AG09309 (cell line): ENCODE measurements around the gene LIMCH1.

ENCODE experiments used
- DNase-seq: peaks from one replicate; pipeline ENCODE4 v3.0.0-alpha.2; 2010; ENCODE audit warnings: low read depth
- H3K4me3 ChIP-seq: 2 replicates; pipeline ENCODE4 v1.5.1; 2011; ENCODE audit warnings: mild to moderate bottlenecking, low read depth, low read length, moderate library complexity; ENCODE audit not compliant: control insufficient read depth
- CTCF ChIP-seq: IDR thresholded peaks from 2 replicates; pipeline ENCODE4 v1.5.1; 2011; ENCODE audit warnings: mild to moderate bottlenecking, low read depth, low read length, inconsistent platforms; ENCODE audit not compliant: insufficient read depth, control insufficient read depth; ENCODE audit errors: missing control alignments

LIMCH1 gene

GRCh38 chr4:41594432-41594831 lies 56.5 kb downstream of the LIMCH1 start:
- no peak overlapping the region for H3K4me3 ChIP-seq
- no peak for DNase-seq
- TF ChIP-seq CTCF: no peak

- TF ChIP-seq CTCF: no peak
- DNase-seq: no peak
- no peak overlapping the region for H3K4me3 ChIP-seq
These were observed 59.5 kb downstream of the LIMCH1 start for GRCh38 chr4:41597494-41597893.

GRCh38 chr4:41598580-41598979 lies 60.6 kb downstream of the LIMCH1 start:
- DNase-seq: no peak
- TF ChIP-seq CTCF: no peak
- H3K4me3 ChIP-seq: no peak overlapping the region

- no peak overlapping the region for H3K4me3 ChIP-seq
- no peak for TF ChIP-seq CTCF
- no peak for DNase-seq
These were observed 61.3 kb downstream of the LIMCH1 start for GRCh38 chr4:41599192-41599786.

GRCh38 chr4:41600243-41600912 lies 62.4 kb downstream of the LIMCH1 start:
- no peak for DNase-seq
- TF ChIP-seq CTCF: no peak
- no peak overlapping the region for H3K4me3 ChIP-seq

GRCh38 chr4:41601025-41601424 lies 63.1 kb downstream of the LIMCH1 start:
- DNase-seq: no peak
- no peak overlapping the region for H3K4me3 ChIP-seq
- TF ChIP-seq CTCF: no peak

- DNase-seq: no peak
- H3K4me3 ChIP-seq: no peak overlapping the region
- TF ChIP-seq CTCF: no peak
These were observed 64.2 kb downstream of the LIMCH1 start for GRCh38 chr4:41602113-41602512.
